Measurements from ENCODE around the gene FRMD4A.

Gene FRMD4A

DNA sequence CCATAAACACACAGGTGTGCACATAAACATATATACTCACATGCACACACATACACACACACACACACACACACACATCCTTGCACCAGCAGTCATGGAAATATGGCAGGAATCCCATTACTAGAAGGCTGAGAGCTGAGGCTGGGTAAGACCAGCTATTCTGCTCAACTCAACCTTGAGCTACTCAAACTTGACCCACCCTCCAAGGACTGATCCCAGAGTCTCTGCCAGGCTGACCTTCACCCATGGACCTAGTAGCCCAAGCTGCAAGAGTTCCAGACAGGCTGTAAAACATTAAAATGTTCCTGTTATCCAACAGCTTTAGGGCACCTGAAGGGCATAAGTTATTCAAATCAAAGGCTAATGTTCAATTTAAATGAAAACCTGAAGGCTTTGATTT is 134.6 kb downstream of the FRMD4A start:
- DNase-seq (no peak), ATAC-seq (replicated peaks) (no peak)
- H3K27ac Mint-ChIP-seq = no peak overlapping the region
- H3K36me3 Mint-ChIP-seq (ENCODE audit: insufficient read depth) = no peaks in the 10 kb centered on the region
- peaks cover 0 to 2% of the 10 kb centered on the region in 2 donors for H3K4me1 Mint-ChIP-seq (ENCODE audit: low read depth in 2 of 2)
- H3K27me3 Mint-ChIP-seq = peaks cover 57 to 67% of the 10 kb centered on the region in 2 donors
- no peaks in the 10 kb centered on the region for H3K9me3 Mint-ChIP-seq
- H3K4me3 Mint-ChIP-seq = no peak overlapping the region

DNA sequence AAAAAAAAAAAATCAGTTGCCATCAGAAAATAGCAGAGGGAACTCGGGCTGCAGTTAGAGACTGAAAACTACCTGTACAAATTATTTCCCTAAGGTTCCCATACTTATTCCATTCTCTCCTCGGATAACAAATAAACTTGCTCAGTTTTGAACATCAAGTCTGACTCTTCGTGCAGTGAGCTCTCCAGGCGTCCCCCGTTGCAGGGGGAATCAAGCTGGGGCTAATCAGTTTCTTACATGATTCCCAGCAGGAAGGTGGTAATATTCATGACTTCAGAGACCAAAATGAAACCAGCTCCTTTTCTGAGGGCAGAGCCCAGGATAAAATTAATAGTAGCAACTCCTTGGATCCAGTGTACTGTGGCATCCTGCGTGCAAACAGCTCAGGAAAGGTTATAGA is 135.3 kb downstream of the FRMD4A start:
- peaks cover 59 to 60% of the 10 kb centered on the region in 2 donors for H3K27me3 Mint-ChIP-seq
- H3K36me3 Mint-ChIP-seq (ENCODE audit: insufficient read depth) = no peaks in the 10 kb centered on the region
- H3K4me3 Mint-ChIP-seq = no peak overlapping the region
- H3K4me1 Mint-ChIP-seq (ENCODE audit: low read depth in 2 of 2) = peaks cover 0 to 2% of the 10 kb centered on the region in 2 donors
- H3K9me3 Mint-ChIP-seq = no peaks in the 10 kb centered on the region
- no peak overlapping the region for H3K27ac Mint-ChIP-seq
- ATAC-seq (replicated peaks) (no peak), DNase-seq (no peak)

DNA sequence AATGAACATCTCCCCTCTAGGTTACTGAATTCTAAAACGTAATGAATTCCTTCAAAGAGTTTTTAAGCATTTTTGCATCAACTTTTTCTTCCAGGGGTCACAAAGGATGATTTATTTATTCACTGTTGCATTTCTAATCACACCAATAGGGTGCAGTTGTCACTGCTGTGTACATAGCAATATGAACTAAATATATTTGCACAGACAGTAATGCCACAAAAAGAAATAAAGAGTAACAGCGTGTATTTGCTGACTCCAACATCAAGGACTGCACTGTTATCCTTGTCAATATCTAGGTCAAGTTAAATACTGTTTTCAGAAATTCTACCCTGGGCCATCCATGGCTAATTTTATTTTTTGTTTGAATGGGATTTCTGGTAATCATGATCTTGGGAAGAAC is 138.0 kb downstream of the FRMD4A start:
- H3K27me3 Mint-ChIP-seq = peaks cover 50 to 58% of the 10 kb centered on the region in 2 donors
- H3K4me1 Mint-ChIP-seq (ENCODE audit: low read depth in 2 of 2) = peaks cover 0 to 2% of the 10 kb centered on the region in 2 donors
- H3K9me3 Mint-ChIP-seq = no peaks in the 10 kb centered on the region

DNA sequence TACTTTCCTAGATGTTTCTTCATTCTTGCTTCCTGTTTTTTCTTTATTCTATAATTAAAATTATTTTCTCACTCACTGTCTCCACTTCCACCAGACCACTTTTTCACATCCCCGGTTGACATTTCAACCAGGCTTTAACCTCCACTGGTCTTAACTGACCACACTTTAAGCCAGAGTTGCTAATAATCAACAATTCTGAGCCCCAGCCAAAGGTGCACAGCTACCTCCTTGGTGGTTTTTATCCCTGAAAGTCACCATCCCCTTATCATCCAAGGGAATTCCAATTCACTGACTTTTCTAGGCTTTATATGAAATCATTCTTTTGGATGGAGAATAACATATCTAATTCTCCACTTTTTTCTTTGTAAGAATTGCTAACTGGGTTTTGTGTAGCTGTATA is 138.9 kb downstream of the FRMD4A start:
- Mint-ChIP-seq H3K36me3 (ENCODE audit: insufficient read depth) (no peaks in the 10 kb centered on the region), H3K27me3 (peaks cover 42 to 57% of the 10 kb centered on the region in 2 donors)
- ATAC-seq (replicated peaks) = no peak

More for the DNA sequence above, 138.0 kb downstream of the FRMD4A start:
- no peak overlapping the region for H3K27ac Mint-ChIP-seq
- no peaks in the 10 kb centered on the region for H3K36me3 Mint-ChIP-seq (ENCODE audit: insufficient read depth)
- no peak for DNase-seq
- H3K4me3 Mint-ChIP-seq = no peak overlapping the region
- ATAC-seq (replicated peaks) = no peak

DNA sequence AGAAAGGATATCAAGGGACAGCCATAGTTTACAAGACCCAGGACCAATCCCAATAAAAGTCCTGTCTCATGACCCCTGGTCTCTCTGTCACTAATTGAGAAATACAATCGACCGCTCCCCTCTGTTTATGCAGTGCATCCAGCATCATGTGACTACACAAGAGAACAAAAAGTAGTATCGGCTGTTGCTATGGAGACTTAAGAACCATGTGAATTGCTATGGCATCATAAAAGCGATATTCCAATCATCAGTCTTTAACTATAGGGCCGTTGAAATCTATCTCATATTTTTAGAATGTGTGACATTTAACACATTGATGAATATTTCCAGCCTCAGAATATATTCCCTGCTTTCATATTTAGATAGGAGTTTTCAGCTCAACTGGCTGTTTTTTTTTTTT is 139.3 kb downstream of the FRMD4A start:
- Mint-ChIP-seq H3K4me1 (ENCODE audit: low read depth in 2 of 2) (peaks cover 0 to 2% of the 10 kb centered on the region in 2 donors), H3K27ac (no peak overlapping the region), H3K36me3 (ENCODE audit: insufficient read depth) (peaks cover 2% of the 10 kb centered on the region), H3K4me3 (no peak overlapping the region), H3K27me3 (peaks cover 37 to 57% of the 10 kb centered on the region in 2 donors), H3K9me3 (no peaks in the 10 kb centered on the region)
- no peak for DNase-seq
- ATAC-seq (replicated peaks) = no peak

More for the DNA sequence above, 138.9 kb downstream of the FRMD4A start:
- Mint-ChIP-seq H3K4me3 (no peak overlapping the region), H3K9me3 (no peaks in the 10 kb centered on the region), H3K4me1 (ENCODE audit: low read depth in 2 of 2) (peaks cover 0 to under 1% of the 10 kb centered on the region in 2 donors), H3K27ac (no peak overlapping the region)
- DNase-seq = no peak

DNA sequence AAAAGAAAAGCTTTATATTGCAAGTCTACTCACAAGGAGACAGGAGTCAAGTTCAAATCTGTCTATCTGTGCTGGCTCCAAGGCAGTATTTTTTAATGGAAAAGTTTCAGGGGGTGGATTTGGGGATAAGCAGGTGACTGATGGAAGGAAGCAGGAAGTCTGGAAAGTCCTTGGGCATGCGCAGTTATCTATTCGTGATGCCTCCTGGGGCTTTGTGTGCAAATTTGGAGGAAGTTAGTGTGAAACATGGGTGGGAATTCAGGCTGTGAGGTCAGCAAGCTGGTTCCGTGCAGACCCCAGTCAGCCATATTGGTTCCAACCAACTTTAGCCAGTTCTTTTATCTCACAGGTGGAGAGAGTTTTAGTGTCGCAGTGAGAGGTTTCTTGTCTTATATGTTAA is 140.0 kb downstream of the FRMD4A start:
- no peak for DNase-seq
- H3K9me3 Mint-ChIP-seq = no peaks in the 10 kb centered on the region
- H3K4me3 Mint-ChIP-seq = no peak overlapping the region
- no peak for ATAC-seq (replicated peaks)
- peaks cover 2 to 7% of the 10 kb centered on the region in 2 donors for H3K4me1 Mint-ChIP-seq (ENCODE audit: low read depth in 2 of 2)
- no peak overlapping the region for H3K27ac Mint-ChIP-seq
- peaks cover 9% of the 10 kb centered on the region for H3K36me3 Mint-ChIP-seq (ENCODE audit: insufficient read depth)
- peaks cover 30 to 51% of the 10 kb centered on the region in 2 donors for H3K27me3 Mint-ChIP-seq

DNA sequence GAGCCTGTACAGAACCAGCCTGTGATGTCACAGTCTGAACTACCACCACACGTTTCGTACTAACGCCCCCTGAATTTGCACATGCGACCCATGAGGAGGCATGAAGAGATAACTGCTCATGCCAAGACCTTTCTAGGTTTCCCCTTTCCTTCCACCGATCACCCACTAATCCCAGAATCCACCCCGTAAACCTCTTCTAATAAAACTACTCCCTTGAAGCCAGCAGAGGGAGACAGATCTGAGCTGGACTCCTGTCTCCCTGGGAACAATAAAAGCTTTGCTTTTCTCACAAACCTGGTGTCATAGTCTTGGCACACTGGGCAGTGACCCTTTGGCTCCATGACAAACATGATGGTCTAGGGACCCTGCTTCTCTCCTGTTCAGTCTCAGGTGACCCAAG is 144.5 kb downstream of the FRMD4A start:
- H3K36me3 Mint-ChIP-seq (ENCODE audit: insufficient read depth) = peaks cover 23% of the 10 kb centered on the region
- peaks cover 14 to 17% of the 10 kb centered on the region in 2 donors for H3K4me1 Mint-ChIP-seq (ENCODE audit: low read depth in 2 of 2)
- no peak for DNase-seq
- H3K9me3 Mint-ChIP-seq = no peaks in the 10 kb centered on the region
- ATAC-seq (replicated peaks) = no peak
- peak overlapping the region; percentile 1 to 30 for H3K4me3 Mint-ChIP-seq
- H3K27ac Mint-ChIP-seq = peak overlapping the region; percentile 96 to 99
- H3K27me3 Mint-ChIP-seq = peaks cover 19 to 33% of the 10 kb centered on the region in 2 donors

DNA sequence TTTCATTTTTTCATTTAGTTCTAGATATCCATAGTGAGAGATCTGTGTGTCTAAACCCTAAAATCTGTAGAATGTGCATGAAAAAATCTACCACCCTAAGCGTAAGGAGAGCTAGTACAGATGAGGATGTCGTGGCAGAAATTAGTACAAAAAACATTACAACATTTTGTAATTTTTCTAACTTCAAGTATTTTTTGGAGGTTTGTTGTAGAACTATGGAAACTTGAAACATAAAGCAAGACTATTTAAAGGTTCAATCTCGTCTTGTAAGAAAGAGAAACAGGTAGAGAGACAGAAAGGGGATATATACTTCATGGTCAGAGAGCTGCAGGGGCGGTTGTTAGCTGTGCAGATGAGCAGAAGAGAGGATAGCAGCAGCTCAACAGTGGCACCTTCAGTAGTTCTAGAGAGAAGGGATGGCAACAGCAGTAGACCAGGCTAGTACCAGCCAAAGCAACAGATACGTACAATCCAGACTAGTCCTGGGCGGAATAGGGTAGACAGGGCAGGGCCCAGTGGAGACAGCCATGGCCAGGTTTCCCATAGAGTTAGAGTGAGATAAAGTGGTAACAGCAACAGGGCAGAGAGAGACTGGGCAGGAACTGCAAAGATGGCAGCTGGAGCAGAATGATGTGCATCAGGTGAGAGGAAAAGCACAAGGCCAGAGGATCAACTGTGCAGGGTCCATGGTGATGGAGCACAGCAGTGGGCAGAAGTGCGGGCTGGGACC is 145.2 kb downstream of the FRMD4A start:
- ATAC-seq (replicated peaks) = peak; percentile 77
- Mint-ChIP-seq H3K9me3 (no peaks in the 10 kb centered on the region), H3K27ac (peak overlapping the region; percentile 96 to 99), H3K36me3 (ENCODE audit: insufficient read depth) (peaks cover 23% of the 10 kb centered on the region), H3K4me3 (peak overlapping the region; percentile 61 to 76), H3K4me1 (ENCODE audit: low read depth in 2 of 2) (peaks cover 14 to 17% of the 10 kb centered on the region in 2 donors), H3K27me3 (peaks cover 27 to 33% of the 10 kb centered on the region in 2 donors)
- peak; percentile 33 to 51 (median 35) for DNase-seq

DNA sequence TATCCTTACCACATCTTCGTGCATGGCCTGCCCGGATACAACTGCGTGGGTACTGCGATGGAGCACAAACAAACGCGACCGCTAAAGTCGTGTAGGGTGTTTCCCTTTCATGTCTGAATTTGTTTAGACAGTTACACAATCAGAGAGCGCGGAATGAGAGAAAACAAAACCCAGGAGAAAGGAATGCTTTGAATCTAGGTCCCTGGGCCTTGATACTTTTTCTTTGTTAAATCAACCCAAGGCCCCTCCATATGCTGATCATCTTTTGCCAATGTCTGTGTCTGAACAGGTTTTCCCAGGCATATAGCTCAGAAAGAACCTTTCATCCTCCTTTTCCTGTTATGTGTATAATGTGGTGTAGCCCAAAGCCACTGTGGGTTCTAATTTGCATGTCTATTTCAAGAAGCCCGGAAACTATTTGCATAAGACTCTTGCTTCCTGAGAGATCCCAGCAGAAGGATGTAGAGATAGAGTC is 145.8 kb downstream of the FRMD4A start:
- peak; percentile 72 for ATAC-seq (replicated peaks)
- Mint-ChIP-seq H3K27me3 (peaks cover 33 to 38% of the 10 kb centered on the region in 2 donors), H3K4me1 (ENCODE audit: low read depth in 2 of 2) (peaks cover 14 to 17% of the 10 kb centered on the region in 2 donors), H3K4me3 (peak overlapping the region; percentile 61 to 76), H3K27ac (peak overlapping the region; percentile 96 to 99), H3K36me3 (ENCODE audit: insufficient read depth) (peaks cover 23% of the 10 kb centered on the region), H3K9me3 (no peaks in the 10 kb centered on the region)
- peak; percentile 40 to 45 (median 42) for DNase-seq

DNA sequence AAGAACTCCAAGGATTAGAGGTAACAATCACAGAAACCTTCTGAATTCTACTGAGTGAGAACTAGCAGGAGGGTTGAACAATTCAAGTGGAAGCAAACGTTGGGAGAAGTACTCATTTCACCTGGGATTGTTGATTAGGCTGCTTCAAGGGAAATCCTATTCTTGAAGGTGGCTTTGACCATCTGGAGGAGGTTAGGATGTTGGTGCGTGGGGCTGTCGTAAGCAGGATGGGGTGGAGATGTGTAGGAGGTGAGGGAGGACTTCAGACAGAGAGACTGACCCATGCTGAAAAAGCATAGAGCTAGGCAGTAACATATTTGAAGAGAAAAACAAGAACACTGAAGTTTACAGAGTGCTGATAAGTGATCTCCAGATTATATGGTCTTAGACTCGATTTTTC is 147.9 kb downstream of the FRMD4A start:
- no peak overlapping the region for H3K27ac Mint-ChIP-seq
- peaks cover 23% of the 10 kb centered on the region for H3K36me3 Mint-ChIP-seq (ENCODE audit: insufficient read depth)
- DNase-seq (no peak), ATAC-seq (replicated peaks) (no peak)
- H3K27me3 Mint-ChIP-seq = peaks cover 41 to 43% of the 10 kb centered on the region in 2 donors
- no peak overlapping the region for H3K4me3 Mint-ChIP-seq
- H3K9me3 Mint-ChIP-seq = no peaks in the 10 kb centered on the region
- peaks cover 14 to 17% of the 10 kb centered on the region in 2 donors for H3K4me1 Mint-ChIP-seq (ENCODE audit: low read depth in 2 of 2)

DNA sequence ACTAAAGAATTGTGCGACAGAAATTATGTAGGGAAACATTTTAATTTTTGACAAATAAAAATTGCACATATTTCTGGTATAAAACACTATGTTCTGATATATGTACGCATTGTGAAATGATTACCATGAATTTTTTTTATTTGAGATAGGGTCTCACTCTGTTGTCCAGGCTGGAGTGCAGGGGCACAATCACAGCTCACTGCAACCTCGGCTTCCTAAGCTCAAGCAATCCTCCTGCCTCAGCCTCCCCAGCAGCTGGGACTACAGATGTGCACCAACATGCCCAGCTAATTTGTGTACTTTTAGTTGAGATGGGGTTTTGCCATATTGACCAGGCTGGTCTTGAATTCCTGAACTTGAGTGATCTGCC is 149.2 kb downstream of the FRMD4A start:
- no peak for ATAC-seq (replicated peaks)

DNA sequence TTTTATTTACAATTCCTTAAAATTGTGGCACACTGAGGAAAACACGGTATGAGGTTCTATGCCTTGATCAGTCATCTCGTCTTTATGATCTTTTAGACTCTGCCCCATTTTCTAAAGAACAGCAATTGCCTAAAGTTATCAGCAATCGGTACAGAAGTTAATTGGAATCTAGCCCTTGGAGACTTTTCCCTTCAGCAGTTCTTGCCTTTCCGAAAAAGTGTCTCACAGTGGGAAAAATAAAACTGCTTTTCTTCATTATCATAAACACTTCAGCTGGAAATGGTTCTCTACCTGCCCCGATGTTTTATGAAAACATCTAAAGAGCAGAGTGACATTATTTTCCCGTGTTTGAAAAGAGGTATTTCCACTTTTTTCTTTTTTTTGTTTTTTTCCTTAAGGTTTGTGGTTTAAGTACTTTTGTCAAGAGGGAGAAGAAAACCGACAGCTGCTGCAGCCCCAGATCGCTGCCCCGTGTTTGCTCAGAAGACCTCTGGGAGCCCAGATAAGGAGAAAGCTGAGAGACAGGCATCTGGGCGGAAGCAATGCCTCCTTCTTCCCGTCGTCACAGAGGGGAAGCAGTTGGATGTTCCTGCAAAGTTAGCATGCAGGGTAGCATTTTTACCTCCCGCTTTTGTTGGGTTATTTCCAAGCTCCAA is 149.7 kb downstream of the FRMD4A start:
- ATAC-seq (replicated peaks) = no peak
- Mint-ChIP-seq H3K4me1 (ENCODE audit: low read depth in 2 of 2) (peaks cover 12 to 14% of the 10 kb centered on the region in 2 donors), H3K27me3 (peaks cover 58 to 60% of the 10 kb centered on the region in 2 donors), H3K27ac (no peak overlapping the region), H3K9me3 (no peaks in the 10 kb centered on the region), H3K4me3 (no peak overlapping the region), H3K36me3 (ENCODE audit: insufficient read depth) (peaks cover 18% of the 10 kb centered on the region)
- no peak for DNase-seq

More for the DNA sequence above, 149.2 kb downstream of the FRMD4A start:
- Mint-ChIP-seq H3K9me3 (no peaks in the 10 kb centered on the region), H3K4me3 (no peak overlapping the region), H3K36me3 (ENCODE audit: insufficient read depth) (peaks cover 23% of the 10 kb centered on the region), H3K27me3 (peaks cover 53 to 55% of the 10 kb centered on the region in 2 donors), H3K27ac (no peak overlapping the region), H3K4me1 (ENCODE audit: low read depth in 2 of 2) (peaks cover 14 to 17% of the 10 kb centered on the region in 2 donors)
- DNase-seq = no peak

DNA sequence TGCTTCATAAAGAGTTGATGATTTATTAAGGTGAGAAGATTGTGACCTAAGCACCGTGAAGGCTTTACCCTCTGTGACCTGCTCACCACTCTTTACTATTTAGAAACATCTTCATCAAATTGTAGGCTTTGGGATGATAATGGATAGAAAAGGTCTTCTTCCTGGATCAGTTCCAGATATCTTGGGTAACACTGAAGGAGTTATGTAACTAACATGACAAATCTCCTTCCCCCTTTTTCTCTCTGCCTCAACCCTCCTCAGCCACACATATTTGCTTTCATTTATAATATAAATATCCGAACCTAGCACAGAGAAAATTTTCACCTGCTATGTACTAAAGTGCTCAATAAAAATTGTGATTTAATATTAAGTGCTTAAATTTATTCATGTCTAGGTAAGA is 151.5 kb downstream of the FRMD4A start:
- H3K4me1 Mint-ChIP-seq (ENCODE audit: low read depth in 2 of 2) = peaks cover 3% of the 10 kb centered on the region in 2 donors
- no peak overlapping the region for H3K4me3 Mint-ChIP-seq
- no peaks in the 10 kb centered on the region for H3K9me3 Mint-ChIP-seq
- DNase-seq (no peak), ATAC-seq (replicated peaks) (no peak)
- H3K27me3 Mint-ChIP-seq = peaks cover 74 to 78% of the 10 kb centered on the region in 2 donors
- H3K36me3 Mint-ChIP-seq (ENCODE audit: insufficient read depth) = no peaks in the 10 kb centered on the region
- no peak overlapping the region for H3K27ac Mint-ChIP-seq
